Esophagus (tissue), 2 donors: ENCODE measurements around the gene KIF16B. TPM values are rescaled to one million over a fixed set of nuclear protein-coding genes. Genes with fewer than 3 reads are reported as not detected.

ENCODE experiments used
- H3K27ac ChIP-seq, 2 donors: one replicate each; pipeline ENCODE4 v1.5.1; 2013; ENCODE audit warnings: low read depth in 2 of 2, mild to moderate bottlenecking in 2 of 2, inconsistent platforms in 1 of 2, low read length in 1 of 2, moderate library complexity in 1 of 2
- H3K27me3 ChIP-seq, 2 donors: one replicate each; pipeline ENCODE4 v1.6.1; 2013; ENCODE audit warnings: low read length in 2 of 2, control low read depth in 1 of 2, mild to moderate bottlenecking in 1 of 2; ENCODE audit not compliant: insufficient read depth in 2 of 2, control insufficient read depth in 1 of 2
- H3K36me3 ChIP-seq, 2 donors: one replicate each; pipeline ENCODE4 v1.6.1; 2013; ENCODE audit warnings: low read length in 1 of 2; ENCODE audit not compliant: control insufficient read depth in 2 of 2, insufficient read depth in 2 of 2
- H3K4me1 ChIP-seq, 2 donors: one replicate each; pipeline ENCODE4 v1.6.1; 2013; ENCODE audit warnings: low read length in 1 of 2; ENCODE audit not compliant: control insufficient read depth in 2 of 2, insufficient read depth in 2 of 2
- H3K4me3 ChIP-seq, 2 donors: one replicate each; pipeline ENCODE4 v1.5.1; 2013; ENCODE audit warnings: low read length in 2 of 2, mild to moderate bottlenecking in 2 of 2, low read depth in 1 of 2, moderate library complexity in 1 of 2
- H3K9me3 ChIP-seq, 2 donors: one replicate each; pipeline ENCODE4 v1.6.1; 2013; ENCODE audit warnings: mild to moderate bottlenecking in 2 of 2, low read depth in 1 of 2, low read length in 1 of 2, moderate library complexity in 1 of 2; ENCODE audit not compliant: control insufficient read depth in 2 of 2, insufficient read depth in 1 of 2
- WGBS, 2 donors: extraction: QIAGEN DNeasy Blood & Tissue Kit; methylation state at CpG; one replicate each; pipeline ENCODE4 v1.1.7; 2013; 5-methylcytosine and 5-hydroxymethylcytosine counted together
- polyA plus RNA-seq, 2 donors: library from polyadenylated mRNA; stranded (reverse); fragments of 200-250 nt; gene quantifications; one replicate each; pipeline ENCODE4 v1.2.3, GENCODE V29; 2013
- donor health status: healthy with polysubstance abuse.
- donor health status: Bipolar disorder and iron deficiency.

Gene KIF16B
- polyA plus RNA-seq, 2 donors: 5.2 to 7.3 TPM

DNA sequence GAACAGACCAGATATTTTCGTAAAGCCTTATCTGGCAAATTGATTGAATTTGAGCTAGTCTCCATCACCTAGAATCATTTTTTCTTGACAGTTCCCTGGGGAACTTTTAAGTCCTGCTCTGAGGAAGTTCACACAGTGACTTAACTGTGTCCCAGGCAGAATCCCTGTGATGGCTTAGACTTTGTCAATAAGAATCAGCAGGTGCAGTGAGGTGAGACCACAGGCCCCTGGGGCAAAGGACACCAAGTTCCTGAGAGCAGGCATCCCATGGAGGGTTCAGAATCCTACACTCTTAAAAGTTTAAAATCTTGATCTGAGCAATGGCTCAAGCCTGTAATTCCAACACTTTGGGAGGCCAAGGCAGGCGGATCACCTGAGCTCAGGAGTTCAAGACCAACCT, 13.0 kb downstream of the KIF16B start:
- H3K4me3 ChIP-seq: no peak overlapping the region
- WGBS, 2 donors: 93 to 97% methylated on average over 2 of the region's 2 CpGs
- no peaks in the 10 kb centered on the region for H3K36me3 ChIP-seq
- H3K9me3 ChIP-seq: no peaks in the 10 kb centered on the region
- peaks cover 0 to 6% of the 10 kb centered on the region in 2 donors for H3K4me1 ChIP-seq
- no peak overlapping the region for H3K27ac ChIP-seq
- no peaks in the 10 kb centered on the region for H3K27me3 ChIP-seq

DNA sequence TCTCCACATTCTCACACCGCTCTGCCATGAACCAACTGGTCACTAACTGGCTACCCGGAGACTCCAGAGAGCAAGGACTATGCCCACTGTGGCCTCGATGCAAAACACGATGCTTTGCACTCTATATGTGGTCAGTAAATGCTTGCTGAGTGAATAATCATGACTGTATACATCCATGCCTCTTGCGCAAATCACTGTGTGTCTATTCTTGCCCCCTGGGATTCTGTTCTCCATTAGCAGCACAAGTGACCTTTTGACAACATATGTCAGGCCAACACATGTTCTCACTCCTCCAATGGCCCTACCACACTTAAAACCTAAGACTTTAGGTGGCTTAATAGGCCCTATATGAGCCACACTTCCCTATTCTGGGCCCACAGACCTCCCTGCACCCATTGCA, 16.9 kb downstream of the KIF16B start:
- 84 to 87% methylated on average over 5 of the region's 5 CpGs for WGBS, 2 donors
- Histone ChIP-seq H3K27ac (no peak overlapping the region), H3K4me1 (peaks cover 3 to 17% of the 10 kb centered on the region in 2 donors), H3K4me3 (no peak overlapping the region), H3K9me3 (no peaks in the 10 kb centered on the region), H3K36me3 (no peaks in the 10 kb centered on the region), H3K27me3 (no peaks in the 10 kb centered on the region)

DNA sequence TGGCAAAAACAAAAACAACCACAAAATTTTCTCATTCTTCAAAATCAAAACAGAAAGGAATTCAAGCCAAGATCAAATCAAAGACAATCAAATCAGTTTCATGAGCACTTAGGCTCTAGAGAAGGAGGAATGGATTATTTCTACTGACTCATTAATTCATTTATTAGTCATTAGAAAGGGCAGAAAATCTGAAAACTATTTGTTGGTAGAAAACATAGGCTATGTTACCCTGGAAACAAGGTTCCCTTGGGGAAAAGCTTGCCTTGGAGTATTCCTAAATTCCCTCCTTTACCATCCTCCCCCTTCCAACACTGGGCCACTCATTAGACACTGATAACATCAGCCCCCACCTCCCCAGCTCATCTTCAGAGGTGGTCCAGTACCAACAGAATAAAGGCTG, 17.5 kb downstream of the KIF16B start:
- Histone ChIP-seq H3K27ac (no peak overlapping the region), H3K36me3 (no peaks in the 10 kb centered on the region), H3K27me3 (no peaks in the 10 kb centered on the region), H3K9me3 (no peaks in the 10 kb centered on the region), H3K4me1 (peaks cover 3 to 17% of the 10 kb centered on the region in 2 donors), H3K4me3 (no peak overlapping the region)

GRCh38 chr20:16554766-16555543, 18.3 kb downstream of the KIF16B start:
- H3K4me3 ChIP-seq: no peak overlapping the region
- WGBS, 2 donors: 72 to 83% methylated on average over 9 of the region's 9 CpGs

DNA sequence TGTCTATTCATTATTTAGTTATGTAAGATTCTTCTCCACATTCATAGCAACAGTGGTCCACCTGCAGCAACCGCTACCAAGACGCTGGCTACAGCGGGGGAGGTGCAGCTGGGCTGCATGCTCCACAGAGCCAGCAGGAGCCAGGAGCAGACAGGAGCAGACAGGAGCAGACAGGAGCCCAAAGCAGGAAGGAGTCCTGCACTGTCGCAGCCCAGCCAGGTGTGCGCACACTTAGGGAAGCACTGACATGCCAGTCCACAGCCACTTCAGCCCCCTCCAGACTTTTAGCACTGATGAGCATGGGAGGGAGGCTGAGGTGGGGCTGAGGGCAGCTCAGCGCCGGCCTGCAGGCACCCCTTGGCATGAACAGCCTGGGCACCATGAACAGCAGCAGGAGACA, 19.6 kb downstream of the KIF16B start:
- WGBS, 2 donors: 57 to 61% methylated on average over 7 of the region's 7 CpGs
- H3K4me3 ChIP-seq: no peak overlapping the region
- H3K9me3 ChIP-seq: no peaks in the 10 kb centered on the region
- no peaks in the 10 kb centered on the region for H3K36me3 ChIP-seq
- no peaks in the 10 kb centered on the region for H3K27me3 ChIP-seq
- no peak overlapping the region for H3K27ac ChIP-seq
- peaks cover 3 to 17% of the 10 kb centered on the region in 2 donors for H3K4me1 ChIP-seq

More at GRCh38 chr20:16554766-16555543, 18.3 kb downstream of the KIF16B start:
- no peaks in the 10 kb centered on the region for H3K9me3 ChIP-seq
- H3K36me3 ChIP-seq: no peaks in the 10 kb centered on the region
- H3K27ac ChIP-seq: no peak overlapping the region
- no peaks in the 10 kb centered on the region for H3K27me3 ChIP-seq
- H3K4me1 ChIP-seq: peaks cover 3 to 17% of the 10 kb centered on the region in 2 donors

DNA sequence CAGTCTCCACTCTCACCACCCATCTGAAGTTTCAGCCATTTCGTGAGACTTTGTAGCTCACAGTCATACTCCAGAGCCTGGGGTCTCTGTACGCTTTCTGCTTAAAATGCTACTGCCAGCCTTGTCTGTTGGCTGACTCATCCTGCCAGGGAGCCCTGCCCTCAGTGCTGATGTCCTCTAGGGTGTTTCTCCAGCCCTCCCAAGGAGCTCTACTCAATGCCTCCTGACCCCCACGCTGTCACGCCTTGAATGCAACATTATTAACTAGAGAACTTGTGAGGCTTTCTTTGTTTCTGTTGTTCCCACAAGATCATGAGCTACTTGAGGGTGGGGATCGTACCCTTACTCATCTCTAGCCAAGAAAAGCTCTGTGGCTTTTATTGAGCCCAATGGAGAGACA, 20.1 kb downstream of the KIF16B start:
- Histone ChIP-seq H3K9me3 (no peaks in the 10 kb centered on the region), H3K27ac (no peak overlapping the region), H3K27me3 (no peaks in the 10 kb centered on the region), H3K36me3 (no peaks in the 10 kb centered on the region), H3K4me3 (no peak overlapping the region), H3K4me1 (peaks cover 3 to 17% of the 10 kb centered on the region in 2 donors)
- WGBS, 2 donors: 79 to 99% methylated on average over 5 of the region's 5 CpGs

GRCh38 chr20:16552015-16552414, 21.2 kb downstream of the KIF16B start:
- 77 to 81% methylated on average over 5 of the region's 5 CpGs for WGBS, 2 donors
- no peaks in the 10 kb centered on the region for H3K36me3 ChIP-seq
- H3K4me3 ChIP-seq: no peak overlapping the region
- no peaks in the 10 kb centered on the region for H3K9me3 ChIP-seq
- peaks cover 3 to 17% of the 10 kb centered on the region in 2 donors for H3K4me1 ChIP-seq
- H3K27ac ChIP-seq: no peak overlapping the region
- H3K27me3 ChIP-seq: no peaks in the 10 kb centered on the region

- H3K27ac ChIP-seq: no peak overlapping the region
- no peak overlapping the region for H3K4me3 ChIP-seq
- 79 to 86% methylated on average over 5 of the region's 5 CpGs for WGBS, 2 donors
- no peaks in the 10 kb centered on the region for H3K36me3 ChIP-seq
- no peaks in the 10 kb centered on the region for H3K27me3 ChIP-seq
- no peaks in the 10 kb centered on the region for H3K9me3 ChIP-seq
- peaks cover 3 to 17% of the 10 kb centered on the region in 2 donors for H3K4me1 ChIP-seq
Observed at GRCh38 chr20:16551607-16552006, 21.6 kb downstream of the KIF16B start.

GRCh38 chr20:16548068-16548672, 25.1 kb downstream of the KIF16B start:
- 91 to 96% methylated on average over 12 of the region's 12 CpGs for WGBS, 2 donors
- Histone ChIP-seq H3K27ac (no peak overlapping the region), H3K27me3 (no peaks in the 10 kb centered on the region), H3K4me1 (peaks cover 0 to 3% of the 10 kb centered on the region in 2 donors), H3K9me3 (no peaks in the 10 kb centered on the region), H3K36me3 (no peaks in the 10 kb centered on the region), H3K4me3 (no peak overlapping the region)

DNA sequence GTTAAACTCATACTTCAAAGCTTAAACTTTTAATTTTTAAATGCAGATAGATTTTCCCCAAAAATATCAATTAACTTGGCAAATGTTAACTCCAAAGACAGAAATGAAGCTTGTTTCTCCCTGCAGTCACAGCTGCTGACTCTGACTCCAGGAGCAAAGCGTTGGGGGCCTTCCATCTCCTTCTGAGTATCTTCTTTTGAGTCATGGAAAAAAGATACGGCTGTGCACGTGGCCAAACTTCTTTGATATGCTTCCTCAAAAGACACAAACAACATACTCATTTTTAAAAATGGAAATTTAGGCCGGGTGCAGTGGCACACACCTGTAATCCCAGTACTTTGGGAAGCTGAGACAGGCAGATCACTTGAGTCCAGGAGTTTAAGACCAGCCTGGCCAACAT, 28.3 kb downstream of the KIF16B start:
- Histone ChIP-seq H3K4me1 (no peaks in the 10 kb centered on the region), H3K27ac (no peak overlapping the region), H3K4me3 (no peak overlapping the region), H3K27me3 (no peaks in the 10 kb centered on the region), H3K9me3 (no peaks in the 10 kb centered on the region), H3K36me3 (no peaks in the 10 kb centered on the region)
- WGBS, 2 donors: 78 to 87% methylated on average over 4 of the region's 4 CpGs
